Breast epithelium (tissue), 4 donors: ENCODE results near the gene RARA. TPM values are rescaled to one million over a fixed set of nuclear protein-coding genes. Genes with fewer than 3 reads are reported as not detected.
"Not testable (repeated sequence)": the region's sequence is repeated elsewhere in the genome, so short reads cannot be mapped to it uniquely, and the experiment has no call there.

Experiments used
- DNase-seq, 2 donors: peaks; one replicate each; pipeline ENCODE4 v3.0.0-alpha.2; 2019; ENCODE audit warnings: low spot score in 2 of 2
- H3K27ac ChIP-seq, 2 donors: fragments of 200-600 bp; sonication (generic) in 1 of 2; one replicate each; pipeline ENCODE4 v1.5.1; 2016 to 2019; ENCODE audit warnings: mild to moderate bottlenecking in 1 of 2
- H3K27me3 ChIP-seq, 2 donors: fragments of 200-600 bp; sonication (generic) in 1 of 2; one replicate each; pipeline versions ENCODE4 v1.5.1 to v1.6.0; 2017 to 2019; ENCODE audit warnings: control low read depth in 1 of 2, mild to moderate bottlenecking in 1 of 2
- H3K36me3 ChIP-seq: fragments of 200-600 bp; one replicate; pipeline ENCODE4 v1.5.1; 2019
- H3K4me1 ChIP-seq, 2 donors: fragments of 200-600 bp; sonication (generic); one replicate each; pipeline ENCODE4 v1.5.1; 2016 to 2019; ENCODE audit warnings: control low read depth in 1 of 2
- H3K4me3 ChIP-seq, 3 donors: fragments of 200-600 bp; sonication (generic); 1 replicate in 2 of 3; 2 replicates in 1 of 3; pipeline ENCODE4 v1.5.1; 2016 to 2019; ENCODE audit warnings: mild to moderate bottlenecking in 3 of 3, moderate library complexity in 2 of 3
- H3K9me3 ChIP-seq, 2 donors: fragments of 200-600 bp; sonication (generic) in 1 of 2; one replicate each; pipeline ENCODE4 v1.5.1; 2016 to 2019; ENCODE audit warnings: control low read depth in 1 of 2
- POLR2A ChIP-seq: fragments of 450-650 bp; IDR thresholded peaks from one replicate; pipeline ENCODE4 v1.6.1; 2016; ENCODE audit warnings: antibody characterized with exemption, mild to moderate bottlenecking, moderate library complexity
- POLR2AphosphoS5 ChIP-seq, 3 donors: sonication (generic); formaldehyde crosslinking; IDR thresholded peaks; one replicate each; pipeline ENCODE4 v1.6.1; 2017; ENCODE audit warnings: antibody characterized with exemption in 3 of 3
- intact Hi-C: fragments of 100-400 bp; cut with DNase I; formaldehyde crosslinking; loops from one replicate; pipeline ENCODE4 v1.15.1; 2023; ENCODE audit warnings: low total_unique reads
- total RNA-seq, 3 donors: library from RNA; depleted of rRNA; stranded (reverse); fragments of >200 nt; gene quantifications; one replicate each; pipeline ENCODE4 v1.1.0, GENCODE V29; 2016
- TF ChIP-seq, protein P1 (sequence below), 3 donors: fragments of 450-650 bp; IDR thresholded peaks; one replicate each; pipeline ENCODE4 v1.5.1; 2016 to 2017; ENCODE audit warnings: antibody characterized with exemption in 3 of 3, mild to moderate bottlenecking in 3 of 3, moderate library complexity in 3 of 3

Gene RARA
- total RNA-seq, 3 donors from 2014 or later = 14.2 to 31.2 (median 25.2) TPM

DNA sequence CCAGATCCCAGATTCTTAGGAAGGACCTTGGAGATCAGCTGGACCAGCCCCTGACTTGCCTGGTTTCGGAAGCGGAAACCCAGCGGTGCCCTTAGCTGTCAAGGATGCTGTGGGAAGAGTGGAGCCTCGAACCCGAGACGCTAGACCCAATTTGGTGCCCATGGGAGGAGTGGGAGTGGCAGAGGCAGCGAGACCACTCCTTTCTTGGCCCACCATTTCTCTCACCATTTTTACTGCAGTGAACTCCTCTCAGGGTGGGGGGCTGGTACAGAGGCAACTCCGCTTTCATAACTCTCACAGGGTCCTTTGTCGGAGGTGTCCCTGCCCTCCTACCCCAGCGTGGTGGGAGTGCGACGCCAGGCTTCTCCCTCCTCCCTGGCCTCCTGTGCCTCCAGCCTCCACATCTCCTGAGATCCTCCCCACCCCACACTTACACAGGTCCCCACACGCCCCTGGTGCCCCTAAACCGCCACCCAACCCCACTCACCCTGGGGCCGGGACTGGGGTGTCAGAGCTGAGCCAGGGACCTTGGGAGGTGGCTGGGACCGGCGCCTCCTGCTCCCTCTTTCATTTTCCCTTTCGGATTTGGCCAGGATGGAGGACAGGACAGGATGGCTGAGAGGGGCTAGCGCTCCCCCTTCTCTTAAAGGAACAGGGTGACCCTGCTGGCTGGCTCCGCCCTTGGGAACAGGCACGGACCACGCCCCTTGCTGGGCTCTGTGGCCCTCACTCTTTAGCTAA is 55.3 kb downstream of the RARA start, which contains the start of gene GJD3:
TSS of gene GJD3 (minus strand) at position 617 of the 741 bp plus-strand sequence. CDS start 922 bp downstream, outside the sequence.
- Histone ChIP-seq H3K9me3 (no peaks in the 10 kb centered on the region), H3K27me3 (no peaks in the 10 kb centered on the region), H3K4me1 (peaks cover 0 to 7% of the 10 kb centered on the region in 2 donors), H3K27ac (no peak within 1 kb of the TSS), H3K4me3 (peak within 1 kb of the TSS; percentile 52 to 88 (median 61)), H3K36me3 (no peaks in the 10 kb centered on the region)
- no peak for DNase-seq
- intact Hi-C loops = no loop called here
- no peak for TF ChIP-seq POLR2A
- TF ChIP-seq, protein P1, sequence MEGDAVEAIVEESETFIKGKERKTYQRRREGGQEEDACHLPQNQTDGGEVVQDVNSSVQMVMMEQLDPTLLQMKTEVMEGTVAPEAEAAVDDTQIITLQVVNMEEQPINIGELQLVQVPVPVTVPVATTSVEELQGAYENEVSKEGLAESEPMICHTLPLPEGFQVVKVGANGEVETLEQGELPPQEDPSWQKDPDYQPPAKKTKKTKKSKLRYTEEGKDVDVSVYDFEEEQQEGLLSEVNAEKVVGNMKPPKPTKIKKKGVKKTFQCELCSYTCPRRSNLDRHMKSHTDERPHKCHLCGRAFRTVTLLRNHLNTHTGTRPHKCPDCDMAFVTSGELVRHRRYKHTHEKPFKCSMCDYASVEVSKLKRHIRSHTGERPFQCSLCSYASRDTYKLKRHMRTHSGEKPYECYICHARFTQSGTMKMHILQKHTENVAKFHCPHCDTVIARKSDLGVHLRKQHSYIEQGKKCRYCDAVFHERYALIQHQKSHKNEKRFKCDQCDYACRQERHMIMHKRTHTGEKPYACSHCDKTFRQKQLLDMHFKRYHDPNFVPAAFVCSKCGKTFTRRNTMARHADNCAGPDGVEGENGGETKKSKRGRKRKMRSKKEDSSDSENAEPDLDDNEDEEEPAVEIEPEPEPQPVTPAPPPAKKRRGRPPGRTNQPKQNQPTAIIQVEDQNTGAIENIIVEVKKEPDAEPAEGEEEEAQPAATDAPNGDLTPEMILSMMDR (IDR thresholded peaks at IDR 0.05) = no peak
- TF ChIP-seq POLR2AphosphoS5 (IDR thresholded peaks at IDR 0.05) = no peak

DNA sequence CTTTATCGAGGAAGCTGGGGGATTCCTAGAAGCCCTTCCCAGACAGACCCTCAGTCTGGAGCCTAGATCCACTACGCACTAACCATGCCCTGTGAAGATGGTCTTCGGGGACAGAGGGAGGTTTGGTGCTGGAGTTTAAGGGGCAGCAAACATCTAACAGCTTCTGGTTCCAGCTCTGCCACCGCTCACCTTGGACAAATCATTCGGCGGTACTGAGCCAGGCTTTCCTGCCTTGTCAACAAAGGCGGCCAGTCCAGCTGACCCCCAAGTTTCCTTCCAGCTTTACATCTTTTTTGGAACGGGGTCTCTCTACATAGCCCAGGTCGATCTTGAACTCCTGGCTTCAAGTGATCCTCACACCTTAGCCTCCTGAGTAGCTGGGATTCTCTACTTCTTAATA is 55.9 kb downstream of the RARA start:
- Histone ChIP-seq H3K27me3 (no peaks in the 10 kb centered on the region), H3K4me1 (peaks cover 0 to 7% of the 10 kb centered on the region in 2 donors), H3K36me3 (no peaks in the 10 kb centered on the region), H3K9me3 (no peaks in the 10 kb centered on the region), H3K4me3 (peak overlapping the region in 1 of 3 donors; percentile 88), H3K27ac (no peak overlapping the region)
- no peak for DNase-seq
- intact Hi-C loops = loop anchor here (5.0 kb wide), 1 partner anchor 632 kb away; the partner anchor contains the start of gene KRTAP3-2
- no peak for TF ChIP-seq POLR2A
- TF ChIP-seq, protein P1 (IDR thresholded peaks at IDR 0.05) = no peak
- TF ChIP-seq POLR2AphosphoS5 (IDR thresholded peaks at IDR 0.05) = no peak

DNA sequence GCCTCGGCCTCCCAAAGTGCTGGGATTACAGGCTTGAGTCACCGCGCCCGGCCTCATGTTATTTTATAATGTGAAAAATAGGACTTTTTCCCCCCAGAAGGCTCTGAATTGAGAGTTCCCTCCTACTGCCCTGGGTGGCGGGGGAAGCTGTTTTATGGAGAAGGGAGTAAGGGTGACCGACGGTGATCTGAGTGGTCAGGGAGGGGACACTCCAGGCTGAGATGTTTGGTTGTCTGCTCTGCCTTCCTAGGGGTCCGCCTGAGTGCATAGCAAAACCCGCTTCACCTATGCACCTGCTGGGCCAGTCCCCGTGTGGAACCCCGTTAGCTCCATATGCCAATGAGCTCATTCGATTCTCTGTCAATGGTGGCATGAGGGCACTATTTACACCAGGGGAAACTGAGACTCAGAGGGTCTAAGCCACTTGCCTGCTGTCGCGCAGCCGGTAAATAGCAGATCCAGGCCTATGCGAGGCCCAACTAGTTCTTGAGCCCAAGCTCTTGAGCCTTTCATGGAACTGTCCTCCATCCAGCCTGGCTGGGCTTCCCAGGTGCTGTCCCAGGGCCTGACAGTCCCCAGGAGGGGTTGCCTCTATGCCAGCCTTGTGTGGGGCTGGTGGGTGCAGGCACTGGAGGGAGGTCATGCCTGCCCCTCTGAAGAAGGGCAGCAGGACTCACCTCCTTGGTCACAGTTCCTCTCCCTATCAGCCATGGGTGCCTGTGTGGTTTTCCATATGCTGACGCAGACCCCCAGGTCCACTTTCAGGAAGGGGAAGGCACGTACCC is 57.3 kb downstream of the RARA start:
- Histone ChIP-seq H3K27me3 (no peaks in the 10 kb centered on the region), H3K36me3 (no peaks in the 10 kb centered on the region), H3K27ac (no peak overlapping the region), H3K4me3 (no peak overlapping the region), H3K4me1 (peaks cover 0 to 7% of the 10 kb centered on the region in 2 donors), H3K9me3 (no peaks in the 10 kb centered on the region)
- intact Hi-C loops = loop anchor here (5.0 kb wide), 1 partner anchor 631 kb away; the partner anchor contains the start of gene KRTAP3-2
- no peak for DNase-seq
- TF ChIP-seq, protein P1 (IDR thresholded peaks at IDR 0.05) = no peak
- TF ChIP-seq POLR2AphosphoS5 (IDR thresholded peaks at IDR 0.05) (no peak), POLR2A (no peak)

DNA sequence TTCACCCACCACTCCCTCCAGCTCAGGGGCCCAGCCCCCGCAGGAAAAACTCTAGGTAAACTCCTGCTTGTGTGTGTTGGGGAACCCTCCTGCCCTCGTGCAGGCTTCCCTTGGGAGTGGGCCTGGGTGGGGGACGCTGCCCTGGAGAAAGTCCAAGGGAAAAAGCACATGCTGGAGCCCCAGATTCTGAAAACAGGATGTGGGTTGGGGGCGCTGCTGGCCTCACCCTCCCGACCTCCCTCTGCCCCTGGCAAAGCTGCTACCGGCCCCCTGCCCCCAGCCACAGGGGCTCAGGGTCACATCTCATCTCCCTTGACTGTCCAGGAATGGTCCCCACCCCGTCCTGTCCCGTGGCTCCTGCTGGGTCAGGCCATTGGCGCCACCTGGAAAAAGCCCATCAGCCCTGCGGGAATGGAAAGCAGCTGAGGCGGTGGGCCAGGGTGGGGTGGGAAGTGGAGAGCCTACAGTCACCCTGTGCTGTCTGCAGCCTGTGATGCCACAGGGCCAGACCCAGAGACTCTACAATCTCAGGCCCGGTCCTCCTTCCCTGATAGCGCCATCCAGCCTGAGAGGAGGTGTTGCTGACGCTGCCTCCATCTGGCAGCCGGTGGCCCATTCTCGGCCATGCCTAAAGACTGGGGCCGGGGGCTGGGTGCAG is 58.0 kb downstream of the RARA start:
- no peak for DNase-seq
- Histone ChIP-seq H3K27me3 (no peaks in the 10 kb centered on the region), H3K4me1 (peaks cover 0 to 7% of the 10 kb centered on the region in 2 donors), H3K4me3 (no peak overlapping the region), H3K36me3 (no peaks in the 10 kb centered on the region), H3K9me3 (no peaks in the 10 kb centered on the region), H3K27ac (no peak overlapping the region)
- TF ChIP-seq, protein P1 (IDR thresholded peaks at IDR 0.05) = no peak
- TF ChIP-seq POLR2A (no peak), POLR2AphosphoS5 (IDR thresholded peaks at IDR 0.05) (no peak)
- intact Hi-C loops = loop anchor here (5.0 kb wide), 1 partner anchor 630 kb away; the partner anchor contains the start of gene KRTAP3-2

DNA sequence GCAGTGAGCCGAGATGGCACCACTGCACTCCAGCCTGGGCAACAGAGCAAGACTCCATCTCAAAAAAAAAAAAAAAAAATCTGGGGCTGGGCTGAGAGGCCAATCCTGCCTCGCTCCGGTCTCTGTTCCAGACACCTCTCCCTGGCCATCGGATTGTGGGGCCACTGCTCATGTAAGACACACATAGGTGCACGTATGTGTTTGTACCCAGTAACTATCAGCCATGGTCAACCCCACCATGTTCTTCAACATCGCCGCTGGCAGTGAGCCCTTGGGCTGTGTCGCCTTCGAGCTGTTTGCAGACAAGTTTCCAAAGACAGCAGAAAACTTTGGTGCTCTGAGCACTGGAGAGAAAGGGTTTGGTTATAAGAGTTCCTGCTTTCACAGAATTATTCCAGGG is 58.7 kb downstream of the RARA start:
- not testable (repeated sequence) for DNase-seq, H3K36me3 ChIP-seq

More for the DNA sequence above, 58.7 kb downstream of the RARA start:
- H3K9me3 ChIP-seq, H3K27me3 ChIP-seq, H3K4me1 ChIP-seq, H3K27ac ChIP-seq, H3K4me3 ChIP-seq: not testable (repeated sequence)
- intact Hi-C loops = loop anchor here (5.0 kb wide), 1 partner anchor 630 kb away; the partner anchor contains the start of gene KRTAP3-2
